Measurements from ENCODE around the gene LTBP1. TPM values are rescaled to one million over a fixed set of nuclear protein-coding genes. Genes with fewer than 3 reads are reported as not detected.

The LTBP1 gene
- total RNA-seq, 3 donors from 2014 or later = 14.3 to 38.4 (median 33.6) TPM

DNA sequence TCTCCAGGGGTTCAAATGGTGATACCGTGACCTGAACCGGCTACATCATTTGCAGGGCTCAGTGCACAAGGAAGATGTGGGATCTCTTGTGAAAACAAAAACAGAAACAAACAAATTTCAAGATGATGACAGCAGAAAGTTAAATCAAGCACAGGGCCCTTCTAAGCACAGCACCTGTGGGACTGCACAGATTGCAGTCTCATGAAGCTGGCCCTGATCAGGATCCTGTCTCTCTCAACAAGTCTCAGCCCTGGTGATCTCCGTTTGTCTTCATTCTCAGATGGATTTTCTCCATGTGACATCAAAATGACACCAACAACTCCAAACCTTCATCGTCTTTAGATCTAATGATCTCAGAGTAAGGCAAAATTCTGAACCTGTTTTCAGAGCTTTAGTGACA, 39.7 kb downstream of the LTBP1 start:
- no peaks in the 10 kb centered on the region for H3K36me3 ChIP-seq (ENCODE audit: low read depth)
- DNase-seq = no peak
- no peaks in the 10 kb centered on the region for H3K4me1 ChIP-seq (ENCODE audit: low read depth)
- TF ChIP-seq, protein P1, sequence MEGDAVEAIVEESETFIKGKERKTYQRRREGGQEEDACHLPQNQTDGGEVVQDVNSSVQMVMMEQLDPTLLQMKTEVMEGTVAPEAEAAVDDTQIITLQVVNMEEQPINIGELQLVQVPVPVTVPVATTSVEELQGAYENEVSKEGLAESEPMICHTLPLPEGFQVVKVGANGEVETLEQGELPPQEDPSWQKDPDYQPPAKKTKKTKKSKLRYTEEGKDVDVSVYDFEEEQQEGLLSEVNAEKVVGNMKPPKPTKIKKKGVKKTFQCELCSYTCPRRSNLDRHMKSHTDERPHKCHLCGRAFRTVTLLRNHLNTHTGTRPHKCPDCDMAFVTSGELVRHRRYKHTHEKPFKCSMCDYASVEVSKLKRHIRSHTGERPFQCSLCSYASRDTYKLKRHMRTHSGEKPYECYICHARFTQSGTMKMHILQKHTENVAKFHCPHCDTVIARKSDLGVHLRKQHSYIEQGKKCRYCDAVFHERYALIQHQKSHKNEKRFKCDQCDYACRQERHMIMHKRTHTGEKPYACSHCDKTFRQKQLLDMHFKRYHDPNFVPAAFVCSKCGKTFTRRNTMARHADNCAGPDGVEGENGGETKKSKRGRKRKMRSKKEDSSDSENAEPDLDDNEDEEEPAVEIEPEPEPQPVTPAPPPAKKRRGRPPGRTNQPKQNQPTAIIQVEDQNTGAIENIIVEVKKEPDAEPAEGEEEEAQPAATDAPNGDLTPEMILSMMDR (IDR thresholded peaks at IDR 0.05) = no peak
- intact Hi-C loops (cut with DNase I, micrococcal nuclease) = no loop called here
- H3K4me3 ChIP-seq = no peak overlapping the region
- no peak for ATAC-seq
- H3K9me3 ChIP-seq = no peaks in the 10 kb centered on the region

DNA sequence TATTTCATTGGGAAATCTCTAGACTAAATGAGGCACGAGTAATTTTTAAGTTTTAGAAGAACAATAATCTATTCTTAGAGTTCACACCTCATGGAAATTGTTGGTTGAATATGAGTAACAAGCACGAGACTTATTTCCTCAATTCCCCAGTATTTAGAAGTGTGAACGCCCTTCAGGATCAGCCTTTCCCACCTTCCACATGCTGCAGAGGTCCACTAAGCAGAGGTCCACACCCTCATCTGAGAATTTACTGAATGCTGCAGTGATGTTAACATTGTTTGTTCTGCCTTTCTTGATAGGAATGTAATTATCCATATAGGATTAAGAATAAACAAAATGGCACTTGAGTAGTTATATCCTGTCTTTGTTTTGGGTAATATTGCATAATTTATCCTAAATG, 41.8 kb downstream of the LTBP1 start:
- intact Hi-C loops (cut with DNase I, micrococcal nuclease) = no loop called here
- no peaks in the 10 kb centered on the region for H3K4me1 ChIP-seq (ENCODE audit: low read depth)
- no peaks in the 10 kb centered on the region for H3K36me3 ChIP-seq (ENCODE audit: low read depth)
- DNase-seq (no peak), ATAC-seq (no peak)
- no peaks in the 10 kb centered on the region for H3K9me3 ChIP-seq
- TF ChIP-seq, protein P1 (IDR thresholded peaks at IDR 0.05) = no peak
- no peak overlapping the region for H3K4me3 ChIP-seq

DNA sequence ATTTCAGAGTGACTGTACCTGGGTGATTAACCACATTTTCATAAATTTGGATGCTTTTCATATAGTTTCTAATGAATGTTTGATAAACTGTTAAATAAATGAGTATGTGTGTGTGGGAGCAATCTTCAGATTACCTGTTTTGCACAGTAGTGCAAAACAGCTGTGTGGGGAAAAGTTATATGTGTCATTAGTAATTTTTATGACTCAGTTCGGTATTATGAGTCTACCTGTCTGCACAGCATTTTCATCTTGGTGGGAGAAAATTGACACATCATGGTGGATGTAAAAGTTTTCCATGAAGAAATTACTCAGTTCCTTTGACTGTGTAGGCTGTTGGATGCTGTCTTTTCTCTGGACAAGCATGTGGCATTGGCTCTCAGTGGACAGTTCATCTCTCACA, 43.8 kb downstream of the LTBP1 start:
- DNase-seq = no peak
- H3K36me3 ChIP-seq (ENCODE audit: low read depth) = no peaks in the 10 kb centered on the region
- no peaks in the 10 kb centered on the region for H3K4me1 ChIP-seq (ENCODE audit: low read depth)
- H3K9me3 ChIP-seq = no peaks in the 10 kb centered on the region
- intact Hi-C loops (cut with DNase I, micrococcal nuclease) = no loop called here
- no peak overlapping the region for H3K4me3 ChIP-seq
- ATAC-seq = no peak
- TF ChIP-seq, protein P1 (IDR thresholded peaks at IDR 0.05) = no peak

DNA sequence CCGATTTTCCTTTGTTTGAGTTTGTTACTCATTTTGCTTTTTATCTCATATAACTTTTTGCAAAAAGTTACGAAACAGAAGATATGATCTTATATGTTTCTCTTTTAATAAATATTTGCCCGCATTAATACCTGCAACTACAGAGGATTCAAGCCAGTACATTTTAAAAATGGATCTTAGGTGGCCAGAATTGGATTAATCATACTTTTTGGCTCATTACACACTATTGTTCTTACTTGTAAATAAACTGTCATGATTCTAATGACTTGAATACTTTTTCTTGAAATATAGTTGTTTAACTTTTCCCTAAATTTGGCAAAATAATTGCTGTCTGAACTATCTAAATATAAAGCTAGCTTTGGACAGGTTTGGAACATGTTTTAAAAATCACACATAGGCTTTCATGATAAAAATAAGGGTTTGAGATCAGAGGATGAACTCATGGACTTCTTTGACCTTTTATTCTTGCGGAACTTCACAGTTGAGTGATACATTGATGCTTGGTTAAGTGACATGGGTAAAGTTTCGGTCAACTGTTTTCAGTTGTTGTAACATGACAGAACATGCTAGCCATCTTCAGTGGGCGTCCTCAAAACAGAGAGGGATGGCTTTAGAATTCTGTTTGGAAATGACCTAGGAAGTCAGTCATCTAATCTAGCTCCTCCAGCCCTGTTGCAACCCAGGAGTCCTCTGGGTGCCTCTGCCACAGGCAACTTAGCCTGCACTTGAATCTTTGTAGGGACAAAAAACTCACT, 44.5 kb downstream of the LTBP1 start:
- Histone ChIP-seq H3K36me3 (ENCODE audit: low read depth) (no peaks in the 10 kb centered on the region), H3K4me3 (no peak overlapping the region), H3K4me1 (ENCODE audit: low read depth) (no peaks in the 10 kb centered on the region), H3K9me3 (no peaks in the 10 kb centered on the region)
- DNase-seq = no peak
- no peak for ATAC-seq
- TF ChIP-seq, protein P1 (IDR thresholded peaks at IDR 0.05) = no peak
- intact Hi-C loops (cut with DNase I, micrococcal nuclease) = no loop called here

DNA sequence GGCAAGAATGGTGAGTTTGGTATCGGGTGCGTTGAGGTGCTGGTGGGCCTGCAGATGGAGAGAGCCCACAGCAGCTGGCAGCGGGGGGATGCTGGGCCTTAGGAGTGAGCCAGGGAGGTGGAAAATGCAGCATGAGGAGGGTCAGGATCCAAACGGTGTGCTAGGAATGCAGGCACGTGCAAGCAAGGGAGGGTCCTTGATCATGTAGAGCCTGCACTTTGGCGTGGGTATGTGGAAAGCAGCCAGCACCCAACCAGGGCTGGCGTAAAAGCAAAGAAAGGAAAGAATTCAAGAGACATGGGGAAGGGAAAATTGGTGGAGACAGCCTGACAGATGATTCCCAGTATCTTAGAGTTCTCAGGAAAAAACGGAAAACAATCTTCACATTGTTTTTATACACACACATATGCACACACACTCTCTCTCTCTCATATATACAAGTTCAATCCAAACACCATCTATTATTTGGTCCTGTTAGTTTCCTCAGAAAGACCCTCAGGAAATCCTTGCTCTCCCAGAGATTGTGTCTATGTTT, 46.3 kb downstream of the LTBP1 start:
- Histone ChIP-seq H3K4me1 (ENCODE audit: low read depth) (peaks cover 3% of the 10 kb centered on the region), H3K36me3 (ENCODE audit: low read depth) (no peaks in the 10 kb centered on the region), H3K4me3 (no peak overlapping the region), H3K9me3 (no peaks in the 10 kb centered on the region)
- TF ChIP-seq, protein P1 (IDR thresholded peaks at IDR 0.05) = no peak
- intact Hi-C loops (cut with DNase I, micrococcal nuclease) = no loop called here
- DNase-seq (no peak), ATAC-seq (no peak)

All from mucosa of descending colon (tissue), 3 donors.